Esophagus squamous epithelium (tissue), 5 donors: ENCODE data around the gene TMEM14B. TPM values are rescaled to one million over a fixed set of nuclear protein-coding genes. Genes with fewer than 3 reads are reported as not detected.
"Not testable (repeated sequence)": the region's sequence is repeated elsewhere in the genome, so short reads cannot be mapped to it uniquely, and the experiment has no call there.

Experiments used
- DNase-seq: peaks from one replicate; lab custom pipeline; 2025; lab: John Stamatoyannopoulos, UW
- H3K27ac ChIP-seq, 4 donors: fragments of 200-600 bp; sonication (generic); one replicate each; pipeline ENCODE4 v1.5.1; 2016 to 2019; ENCODE audit warnings: mild to moderate bottlenecking in 1 of 4
- H3K27me3 ChIP-seq, 4 donors: fragments of 200-600 bp; sonication (generic); 1 replicate in 3 of 4; 2 replicates in 1 of 4; pipeline versions ENCODE4 v1.5.1 to v1.6.0; 2017 to 2021; ENCODE audit warnings: antibody characterized with exemption in 1 of 4
- H3K36me3 ChIP-seq, 3 donors: fragments of 200-600 bp; sonication (generic); one replicate each; pipeline ENCODE4 v1.5.1; 2016 to 2019
- H3K4me1 ChIP-seq, 3 donors: fragments of 200-600 bp; sonication (generic); one replicate each; pipeline ENCODE4 v1.5.1; 2017 to 2019
- H3K4me3 ChIP-seq, 4 donors: fragments of 200-600 bp; sonication (generic); 1 replicate in 3 of 4; 2 replicates in 1 of 4; pipeline ENCODE4 v1.5.1; 2016 to 2019; ENCODE audit warnings: mild to moderate bottlenecking in 2 of 4, moderate library complexity in 1 of 4
- H3K9me3 ChIP-seq, 3 donors: fragments of 200-600 bp; sonication (generic); one replicate each; pipeline ENCODE4 v1.5.1; 2016 to 2019
- POLR2A ChIP-seq, 4 donors: fragments of 450-650 bp; IDR thresholded peaks; one replicate each; pipeline ENCODE4 v1.6.1; 2017; ENCODE audit warnings: antibody characterized with exemption in 4 of 4, mild to moderate bottlenecking in 4 of 4, moderate library complexity in 3 of 4
- WGBS, 2 donors: methylation state at CpG; one replicate each; pipeline ENCODE4 v1.1.5; 2018; 5-methylcytosine and 5-hydroxymethylcytosine counted together
- intact Hi-C: fragments of 100-400 bp; cut with DNase I; formaldehyde crosslinking; loops from one replicate; pipeline ENCODE4 v1.15.0; 2022
- total RNA-seq, 4 donors: library from RNA; depleted of rRNA; stranded (reverse); fragments of >200 nt; gene quantifications; one replicate each; pipeline ENCODE4 v1.1.0, GENCODE V29; 2016
- TF ChIP-seq, protein P1 (sequence below), 6 experiments: fragments of 450-650 bp in 4 of 6; fragments of 200-600 bp in 2 of 6; sonication (generic) in 2 of 6; IDR thresholded peaks; one replicate each; pipeline ENCODE4 v1.5.1; 2016 to 2019; ENCODE audit warnings: antibody characterized with exemption in 6 of 6, mild to moderate bottlenecking in 4 of 6, moderate library complexity in 4 of 6
- donor health status: DM: yes; HTN: yes; CAD: no.

The TMEM14B gene
- 10 to 100 TPM; 12.7 to 64.5 (median 47.1) TPM for total RNA-seq

DNA sequence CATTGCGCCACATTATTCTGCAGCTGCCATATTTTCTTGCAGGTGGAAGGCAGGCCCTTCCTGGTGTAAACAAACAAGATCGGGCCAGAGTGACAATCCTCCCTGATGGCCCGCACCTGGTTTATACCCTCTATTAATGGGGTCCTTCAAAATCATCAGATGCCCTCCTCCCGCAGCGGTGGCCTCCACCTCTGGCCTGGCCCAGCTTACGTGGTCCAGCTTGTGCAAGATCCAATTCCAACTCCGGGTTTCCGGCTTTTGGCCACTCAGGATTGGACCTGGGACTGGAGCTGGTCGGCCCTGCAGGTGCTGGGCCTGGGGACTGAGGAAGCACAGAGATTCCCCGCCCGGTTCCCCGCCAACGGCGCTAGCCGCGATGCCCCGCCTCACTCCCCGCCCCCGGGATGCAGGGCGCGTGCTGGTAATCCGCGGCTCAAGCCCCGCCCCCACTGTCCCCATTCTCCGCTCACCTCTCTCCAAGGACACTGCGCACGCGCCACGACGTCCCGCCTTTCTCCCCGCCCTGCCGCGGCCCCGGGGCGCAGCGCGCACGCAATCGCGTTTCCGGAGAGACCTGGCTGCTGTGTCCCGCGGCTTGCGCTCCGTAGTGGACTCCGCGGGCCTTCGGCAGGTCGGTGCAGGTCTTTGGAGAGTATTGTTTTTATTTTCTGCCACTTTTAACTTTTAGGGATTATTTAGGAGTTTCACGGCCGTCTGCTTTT is at the start of gene TMEM14B:
TMEM14B (plus strand) TSS at position 555 of the 722 bp plus-strand sequence. CDS start 1,441 bp downstream, outside the sequence.
- DNase-seq, result peak; percentile 95
- intact Hi-C loops, result no loop called here
- peak within 1 kb of the TSS; percentile 51 to 88 (median 70) for H3K4me3 ChIP-seq
- H3K4me1 ChIP-seq, result peaks cover 22 to 46% (median 24%) of the 10 kb centered on the region in 3 donors
- H3K27ac ChIP-seq, result peak within 1 kb of the TSS; percentile 83 to 94 (median 88)
- no peaks in the 10 kb centered on the region for H3K9me3 ChIP-seq
- no peaks in the 10 kb centered on the region for H3K27me3 ChIP-seq
- TF ChIP-seq POLR2A (IDR thresholded peaks at IDR 0.05), result peak in 3 of 4 donors; percentile 62 to 84 (median 74)
- TF ChIP-seq, protein P1, sequence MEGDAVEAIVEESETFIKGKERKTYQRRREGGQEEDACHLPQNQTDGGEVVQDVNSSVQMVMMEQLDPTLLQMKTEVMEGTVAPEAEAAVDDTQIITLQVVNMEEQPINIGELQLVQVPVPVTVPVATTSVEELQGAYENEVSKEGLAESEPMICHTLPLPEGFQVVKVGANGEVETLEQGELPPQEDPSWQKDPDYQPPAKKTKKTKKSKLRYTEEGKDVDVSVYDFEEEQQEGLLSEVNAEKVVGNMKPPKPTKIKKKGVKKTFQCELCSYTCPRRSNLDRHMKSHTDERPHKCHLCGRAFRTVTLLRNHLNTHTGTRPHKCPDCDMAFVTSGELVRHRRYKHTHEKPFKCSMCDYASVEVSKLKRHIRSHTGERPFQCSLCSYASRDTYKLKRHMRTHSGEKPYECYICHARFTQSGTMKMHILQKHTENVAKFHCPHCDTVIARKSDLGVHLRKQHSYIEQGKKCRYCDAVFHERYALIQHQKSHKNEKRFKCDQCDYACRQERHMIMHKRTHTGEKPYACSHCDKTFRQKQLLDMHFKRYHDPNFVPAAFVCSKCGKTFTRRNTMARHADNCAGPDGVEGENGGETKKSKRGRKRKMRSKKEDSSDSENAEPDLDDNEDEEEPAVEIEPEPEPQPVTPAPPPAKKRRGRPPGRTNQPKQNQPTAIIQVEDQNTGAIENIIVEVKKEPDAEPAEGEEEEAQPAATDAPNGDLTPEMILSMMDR (IDR thresholded peaks at IDR 0.05), result peak in 1 of 6 experiments; percentile 40
- 1 to 2% methylated on average over 15 to 26 of the region's 52 CpGs for WGBS, 2 donors
- H3K36me3 ChIP-seq, result peaks cover 0 to 24% (median 0%) of the 10 kb centered on the region in 3 donors

GRCh38 chr6:10713962-10714361 is 33.6 kb upstream of the TMEM14B start:
- no peaks in the 10 kb centered on the region for H3K4me1 ChIP-seq
- no peaks in the 10 kb centered on the region for H3K27me3 ChIP-seq
- peaks cover 0 to 8% (median 0%) of the 10 kb centered on the region in 3 donors for H3K9me3 ChIP-seq
- 69 to 90% methylated on average over 7 to 8 of the region's 8 CpGs for WGBS, 2 donors
- H3K27ac ChIP-seq, result no peak overlapping the region
- DNase-seq, result no peak
- TF ChIP-seq, protein P1 (IDR thresholded peaks at IDR 0.05), result no peak
- no peak for TF ChIP-seq POLR2A (IDR thresholded peaks at IDR 0.05)
- no peak overlapping the region for H3K4me3 ChIP-seq
- H3K36me3 ChIP-seq, result peaks cover 0 to 22% (median 6%) of the 10 kb centered on the region in 3 donors
- intact Hi-C loops, result no loop called here

DNA sequence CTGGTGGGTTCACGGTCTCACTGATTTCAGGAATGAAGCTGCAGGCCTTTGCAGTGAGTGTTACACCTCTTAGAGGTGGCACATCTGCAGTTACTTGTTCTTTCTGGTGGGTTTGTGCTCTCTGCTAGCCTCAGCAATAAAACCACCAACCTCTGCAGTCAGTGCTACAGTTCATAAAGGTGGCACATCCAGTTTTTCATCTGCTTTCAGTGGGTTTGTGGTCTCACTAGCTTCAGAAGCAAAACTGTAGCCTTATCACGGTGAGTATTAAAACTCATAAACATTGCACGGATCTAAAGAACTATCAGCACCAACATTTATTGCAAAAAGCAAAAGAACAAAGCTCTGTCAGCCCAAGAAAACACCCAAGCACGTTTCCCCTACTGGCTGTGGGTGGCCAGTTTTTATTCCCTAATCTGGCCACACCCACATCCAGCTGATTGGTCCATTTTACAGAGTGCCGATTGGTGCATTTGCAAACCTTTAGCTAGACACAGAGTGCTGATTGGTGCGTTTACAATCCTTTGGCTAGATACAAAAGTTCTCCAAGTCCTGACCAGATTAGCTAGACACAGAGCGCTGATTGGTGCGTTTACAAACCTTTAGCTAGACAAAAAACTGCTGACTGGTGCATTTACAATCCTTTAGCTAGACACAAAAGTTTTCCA is 28.2 kb upstream of the TMEM14B start:
- no peaks in the 10 kb centered on the region for H3K27me3 ChIP-seq
- peaks cover 0 to 8% (median 0%) of the 10 kb centered on the region in 3 donors for H3K9me3 ChIP-seq
- H3K36me3 ChIP-seq, result no peaks in the 10 kb centered on the region
- intact Hi-C loops, result no loop called here
- no peak for TF ChIP-seq POLR2A (IDR thresholded peaks at IDR 0.05)
- H3K27ac ChIP-seq, result peak overlapping the region in 3 of 4 donors; percentile 82 to 93 (median 88)
- H3K4me3 ChIP-seq, result peak overlapping the region; percentile 41 to 69 (median 63)
- 70 to 85% methylated on average over 7 to 8 of the region's 8 CpGs for WGBS, 2 donors
- DNase-seq, result no peak
- peaks cover 5 to 31% (median 8%) of the 10 kb centered on the region in 3 donors for H3K4me1 ChIP-seq

- peaks cover 0 to 8% (median 0%) of the 10 kb centered on the region in 3 donors for H3K9me3 ChIP-seq
- H3K4me1 ChIP-seq, result peaks cover 5 to 36% (median 13%) of the 10 kb centered on the region in 3 donors
- H3K27ac ChIP-seq, result peak overlapping the region; percentile 82 to 93 (median 86)
- DNase-seq, result no peak
- H3K27me3 ChIP-seq, result no peaks in the 10 kb centered on the region
- intact Hi-C loops, result no loop called here
- peak overlapping the region; percentile 41 to 69 (median 63) for H3K4me3 ChIP-seq
- peaks cover 0 to 3% (median 0%) of the 10 kb centered on the region in 3 donors for H3K36me3 ChIP-seq
- 70% methylated on average over 2 of the region's 21 CpGs; no CpG with 5 or more reads in 1 of the 2 donors for WGBS, 2 donors
- TF ChIP-seq POLR2A (IDR thresholded peaks at IDR 0.05), result no peak
- TF ChIP-seq, protein P1 (IDR thresholded peaks at IDR 0.05), result no peak
These were observed 27.7 kb upstream of the TMEM14B start for GRCh38 chr6:10719964-10720264.

GRCh38 chr6:10720265-10720959 is 27.2 kb upstream of the TMEM14B start:
- H3K4me3 ChIP-seq, result peak overlapping the region; percentile 41 to 69 (median 63)
- WGBS, 2 donors, result no CpG with 5 or more reads among the region's 49 CpGs
- no peak for DNase-seq
- intact Hi-C loops, result no loop called here
- no peaks in the 10 kb centered on the region for H3K27me3 ChIP-seq
- H3K4me1 ChIP-seq, result peaks cover 5 to 41% (median 16%) of the 10 kb centered on the region in 3 donors
- H3K36me3 ChIP-seq, result peaks cover 0 to 8% (median 0%) of the 10 kb centered on the region in 3 donors
- TF ChIP-seq POLR2A (IDR thresholded peaks at IDR 0.05), result peak in 3 of 4 donors; percentile 25 to 47 (median 44)
- TF ChIP-seq, protein P1 (IDR thresholded peaks at IDR 0.05), result no peak
- peaks cover 0 to 8% (median 0%) of the 10 kb centered on the region in 3 donors for H3K9me3 ChIP-seq
- peak overlapping the region; percentile 82 to 93 (median 86) for H3K27ac ChIP-seq

GRCh38 chr6:10720960-10721849 is 26.4 kb upstream of the TMEM14B start:
- H3K9me3 ChIP-seq, DNase-seq, H3K27me3 ChIP-seq, intact Hi-C loops: not testable (repeated sequence)
- 84 to 88% methylated on average over 11 to 15 of the region's 17 CpGs for WGBS, 2 donors
- Histone ChIP-seq H3K36me3 (peaks cover 0 to 16% (median 0%) of the 10 kb centered on the region in 3 donors), H3K27ac (peak overlapping the region; percentile 82 to 93 (median 86)), H3K4me1 (peaks cover 5 to 47% (median 19%) of the 10 kb centered on the region in 3 donors), H3K4me3 (peak overlapping the region; percentile 41 to 69 (median 63))
